HCT116 (cell line): ENCODE results near the gene SLC9A6. TPM values are rescaled to one million over a fixed set of nuclear protein-coding genes. Genes with fewer than 3 reads are reported as not detected.

Experiments used
- ATAC-seq: fragments of 200-7000 bp; cut with Tn5 transposase; 2 replicates; pipeline ENCODE4 v1.9.1; 2020; ENCODE audit warnings: mild to moderate bottlenecking, moderate library complexity
- BruUV-seq: library from RNA; stranded (reverse); fragments of 400-500 nt; replicated peaks from 2 replicates; lab custom pipeline; 2021; lab: Mats Ljungman, UMichigan
- CTCF ChIA-PET: fragments of 300-600 bp; sonication (Branson Sonifier 250); formaldehyde crosslinking; loops from one replicate; lab custom pipeline; 2021; ENCODE audit warnings: antibody characterized with exemption; lab: Charles Lee
- POLR2A ChIA-PET: fragments of 300-600, 350-600 bp; sonication (Branson Sonifier 250); formaldehyde crosslinking; loops from one replicate; lab custom pipeline; 2021; ENCODE audit warnings: antibody characterized with exemption; lab: Charles Lee
- RAD21 ChIA-PET, 2 experiments: fragments of 300-600 bp; sonication (Branson Sonifier 250); formaldehyde crosslinking; loops; one replicate each; lab custom pipeline; 2023; ENCODE audit warnings: low total read pairs in 2 of 2; ENCODE audit not compliant: uncharacterized antibody in 2 of 2, unreplicated experiment in 2 of 2, low non-redundant PET in 1 of 2; lab: Charles Lee
- DNase-seq: peaks from one replicate; pipeline ENCODE4 v3.0.0-alpha.2; 2010; ENCODE audit warnings: low read depth, low spot score
- H2AFZ ChIP-seq: fragments of 200-600 bp; shearing (Covaris generic), sonication (generic); 2 replicates; pipeline ENCODE4 v1.6.1; 2017; ENCODE audit warnings: low read depth, mixed run types, mixed read lengths, antibody characterized with exemption, low read length; ENCODE audit not compliant: poor library complexity, severe bottlenecking
- H3K27ac ChIP-seq: 2 replicates; pipeline ENCODE4 v1.5.1; 2012; ENCODE audit warnings: low read depth, low read length
- H3K27me3 ChIP-seq: fragments of 200-600 bp; sonication (generic); 2 replicates; pipeline ENCODE4 v1.6.1; 2016; ENCODE audit warnings: mixed run types, low read length, mixed read lengths; ENCODE audit not compliant: insufficient read depth
- H3K36me3 ChIP-seq, 2 experiments: fragments of 200-500 bp in 1 of 2; fragments of 200-600 bp in 1 of 2; sonication (Bioruptor generic) in 1 of 2; sonication (generic) in 1 of 2; 2 replicates each; pipeline versions ENCODE4 v1.5.1 to v1.6.1; 2014 to 2016; ENCODE audit warnings: low read length in 2 of 2, inconsistent platforms in 1 of 2, mixed read lengths in 1 of 2, mixed run types in 1 of 2; ENCODE audit not compliant: insufficient read depth in 2 of 2, control insufficient read depth in 1 of 2
- H3K4me1 ChIP-seq, 2 experiments: fragments of 200-600 bp in 1 of 2; sonication (generic) in 1 of 2; 2 replicates each; pipeline versions ENCODE4 v1.5.1 to v1.6.1; 2012 to 2017; ENCODE audit warnings: low read length in 2 of 2, inconsistent platforms in 1 of 2, mild to moderate bottlenecking in 1 of 2, mixed read lengths in 1 of 2, mixed run types in 1 of 2, moderate library complexity in 1 of 2; ENCODE audit not compliant: insufficient read depth in 2 of 2, control insufficient read depth in 1 of 2
- H3K4me2 ChIP-seq: fragments of 200-600 bp; sonication (generic); 2 replicates; pipeline ENCODE4 v1.6.1; 2017; ENCODE audit warnings: mixed run types, low read length, mixed read lengths
- H3K4me3 ChIP-seq, 2 experiments: fragments of 200-600 bp in 1 of 2; sonication (generic) in 1 of 2; replicated peaks in 1 of 2; 2 replicates each; pipeline ENCODE4 v1.5.1; 2011 to 2016; ENCODE audit warnings: low read length in 2 of 2, control low read depth in 1 of 2, low read depth in 1 of 2, mild to moderate bottlenecking in 1 of 2, mixed read lengths in 1 of 2, mixed run types in 1 of 2
- H3K79me2 ChIP-seq: fragments of 200-600 bp; sonication (generic); 2 replicates; pipeline ENCODE4 v1.6.1; 2017; ENCODE audit warnings: mild to moderate bottlenecking, mixed run types, low read length, moderate library complexity, mixed read lengths; ENCODE audit not compliant: insufficient read depth
- H3K9ac ChIP-seq: fragments of 200-600 bp; sonication (generic); 2 replicates; pipeline ENCODE4 v1.6.1; 2016; ENCODE audit warnings: low read length, mixed read lengths
- H3K9me2 ChIP-seq: fragments of 200-600 bp; sonication (generic), shearing (Covaris generic); 2 replicates; pipeline ENCODE4 v1.6.1; 2017; ENCODE audit warnings: mixed run types, mild to moderate bottlenecking, moderate library complexity; ENCODE audit not compliant: insufficient read depth
- H3K9me3 ChIP-seq, 2 experiments: fragments of 200-500 bp in 1 of 2; fragments of 200-600 bp in 1 of 2; sonication (Bioruptor generic) in 1 of 2; sonication (generic) in 1 of 2; 2 replicates each; pipeline ENCODE4 v1.6.1; 2014 to 2017; ENCODE audit warnings: low read length in 2 of 2, mixed read lengths in 2 of 2, inconsistent platforms in 1 of 2, low read depth in 1 of 2, mild to moderate bottlenecking in 1 of 2, mixed run types in 1 of 2, moderate library complexity in 1 of 2; ENCODE audit not compliant: control insufficient read depth in 1 of 2, insufficient read depth in 1 of 2
- H4K20me1 ChIP-seq: fragments of 200-600 bp; sonication (generic), shearing (Covaris generic); 2 replicates; pipeline ENCODE4 v1.6.1; 2017; ENCODE audit warnings: mixed run types, mild to moderate bottlenecking, moderate library complexity; ENCODE audit not compliant: insufficient read depth
- ATF3 ChIP-seq: IDR thresholded peaks from 2 replicates; pipeline ENCODE4 v1.6.1; 2012
- EZH2 ChIP-seq: fragments of 200-600 bp; sonication (generic); IDR thresholded peaks from 2 replicates; pipeline ENCODE4 v1.6.1; 2017; ENCODE audit warnings: antibody characterized with exemption, mixed run types
- EZH2phosphoT487 ChIP-seq: fragments of 200-600 bp; IDR thresholded peaks from 2 replicates; pipeline ENCODE4 v1.6.1; 2018; ENCODE audit warnings: antibody characterized with exemption, borderline replicate concordance
- FOSL1 ChIP-seq: IDR thresholded peaks from 2 replicates; pipeline ENCODE4 v1.6.1; 2012; ENCODE audit warnings: low read depth
- POLR2AphosphoS5 ChIP-seq: IDR thresholded peaks from 2 replicates; pipeline ENCODE4 v1.6.1; 2011; ENCODE audit warnings: mild to moderate bottlenecking, low read depth, low read length, moderate library complexity
- RAD21 ChIP-seq: IDR thresholded peaks from 2 replicates; pipeline ENCODE4 v1.6.1; 2012; ENCODE audit warnings: low read depth, mild to moderate bottlenecking
- SRF ChIP-seq: IDR thresholded peaks from 2 replicates; pipeline ENCODE4 v1.6.1; 2012; ENCODE audit warnings: low read depth
- ZNF274 ChIP-seq: fragments of 200-500 bp; sonication (Bioruptor generic); IDR thresholded peaks from 2 replicates; pipeline ENCODE4 v1.6.1; 2014; ENCODE audit warnings: mild to moderate bottlenecking, low read depth, low read length, inconsistent platforms
- intact Hi-C: fragments of 100-400 bp; cut with micrococcal nuclease; formaldehyde crosslinking; loops from 2 replicates; pipeline ENCODE4 v1.10.0; 2022
- total RNA-seq: library from RNA; stranded (reverse); gene quantifications from one replicate; pipeline ENCODE4 v1.2.1, GENCODE V29; 2021; ENCODE audit not compliant: unreplicated experiment
- TF ChIP-seq, protein P1 (sequence below), 3 experiments: fragments of 200-600 bp in 1 of 3; sonication (generic) in 1 of 3; IDR thresholded peaks in 2 of 3; conservative IDR thresholded peaks in 1 of 3; 2 replicates each; pipeline ENCODE4 v1.5.1; 2012 to 2017; ENCODE audit warnings: low read depth in 2 of 3, low read length in 2 of 3, antibody characterized with exemption in 1 of 3, borderline replicate concordance in 1 of 3, control low read depth in 1 of 3, mild to moderate bottlenecking in 1 of 3, mixed read lengths in 1 of 3, mixed run types in 1 of 3, moderate library complexity in 1 of 3; ENCODE audit not compliant: insufficient read depth in 1 of 3
- TF ChIP-seq, protein P2 (sequence below): IDR thresholded peaks from 2 replicates; pipeline ENCODE4 v1.6.1; 2012; ENCODE audit warnings: low read depth

The SLC9A6 gene
- total RNA-seq, 1 experiment from 2014 or later: 10.8 TPM

- ATAC-seq (no peak), DNase-seq (no peak)
- Histone ChIP-seq H3K4me1 (no peaks in the 10 kb centered on the region), H3K9me2 (no peaks in the 10 kb centered on the region), H2AFZ (no peak overlapping the region), H3K36me3 (no peaks in the 10 kb centered on the region), H3K79me2 (no peaks in the 10 kb centered on the region), H3K9ac (no peak overlapping the region), H3K4me3 (no peak overlapping the region), H3K9me3 (no peaks in the 10 kb centered on the region), H3K4me2 (no peak overlapping the region), H3K27me3 (no peaks in the 10 kb centered on the region), H4K20me1 (no peaks in the 10 kb centered on the region), H3K27ac (no peak overlapping the region)
- ChIA-PET RAD21 (no interaction called here), POLR2A (no interaction called here), CTCF (no interaction called here)
- TF ChIP-seq, protein P1, sequence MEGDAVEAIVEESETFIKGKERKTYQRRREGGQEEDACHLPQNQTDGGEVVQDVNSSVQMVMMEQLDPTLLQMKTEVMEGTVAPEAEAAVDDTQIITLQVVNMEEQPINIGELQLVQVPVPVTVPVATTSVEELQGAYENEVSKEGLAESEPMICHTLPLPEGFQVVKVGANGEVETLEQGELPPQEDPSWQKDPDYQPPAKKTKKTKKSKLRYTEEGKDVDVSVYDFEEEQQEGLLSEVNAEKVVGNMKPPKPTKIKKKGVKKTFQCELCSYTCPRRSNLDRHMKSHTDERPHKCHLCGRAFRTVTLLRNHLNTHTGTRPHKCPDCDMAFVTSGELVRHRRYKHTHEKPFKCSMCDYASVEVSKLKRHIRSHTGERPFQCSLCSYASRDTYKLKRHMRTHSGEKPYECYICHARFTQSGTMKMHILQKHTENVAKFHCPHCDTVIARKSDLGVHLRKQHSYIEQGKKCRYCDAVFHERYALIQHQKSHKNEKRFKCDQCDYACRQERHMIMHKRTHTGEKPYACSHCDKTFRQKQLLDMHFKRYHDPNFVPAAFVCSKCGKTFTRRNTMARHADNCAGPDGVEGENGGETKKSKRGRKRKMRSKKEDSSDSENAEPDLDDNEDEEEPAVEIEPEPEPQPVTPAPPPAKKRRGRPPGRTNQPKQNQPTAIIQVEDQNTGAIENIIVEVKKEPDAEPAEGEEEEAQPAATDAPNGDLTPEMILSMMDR (IDR thresholded peaks at IDR 0.05 in 2 of 3, conservative IDR thresholded peaks at IDR 0.05 in 1 of 3; ENCODE audit: borderline replicate concordance in 1 of 3, insufficient read depth in 1 of 3, low read depth in 2 of 3, low read length in 2 of 3): no peak
- no peak for TF ChIP-seq EZH2
- no peak for TF ChIP-seq ZNF274
- TF ChIP-seq ATF3: no peak
- TF ChIP-seq, protein P2, sequence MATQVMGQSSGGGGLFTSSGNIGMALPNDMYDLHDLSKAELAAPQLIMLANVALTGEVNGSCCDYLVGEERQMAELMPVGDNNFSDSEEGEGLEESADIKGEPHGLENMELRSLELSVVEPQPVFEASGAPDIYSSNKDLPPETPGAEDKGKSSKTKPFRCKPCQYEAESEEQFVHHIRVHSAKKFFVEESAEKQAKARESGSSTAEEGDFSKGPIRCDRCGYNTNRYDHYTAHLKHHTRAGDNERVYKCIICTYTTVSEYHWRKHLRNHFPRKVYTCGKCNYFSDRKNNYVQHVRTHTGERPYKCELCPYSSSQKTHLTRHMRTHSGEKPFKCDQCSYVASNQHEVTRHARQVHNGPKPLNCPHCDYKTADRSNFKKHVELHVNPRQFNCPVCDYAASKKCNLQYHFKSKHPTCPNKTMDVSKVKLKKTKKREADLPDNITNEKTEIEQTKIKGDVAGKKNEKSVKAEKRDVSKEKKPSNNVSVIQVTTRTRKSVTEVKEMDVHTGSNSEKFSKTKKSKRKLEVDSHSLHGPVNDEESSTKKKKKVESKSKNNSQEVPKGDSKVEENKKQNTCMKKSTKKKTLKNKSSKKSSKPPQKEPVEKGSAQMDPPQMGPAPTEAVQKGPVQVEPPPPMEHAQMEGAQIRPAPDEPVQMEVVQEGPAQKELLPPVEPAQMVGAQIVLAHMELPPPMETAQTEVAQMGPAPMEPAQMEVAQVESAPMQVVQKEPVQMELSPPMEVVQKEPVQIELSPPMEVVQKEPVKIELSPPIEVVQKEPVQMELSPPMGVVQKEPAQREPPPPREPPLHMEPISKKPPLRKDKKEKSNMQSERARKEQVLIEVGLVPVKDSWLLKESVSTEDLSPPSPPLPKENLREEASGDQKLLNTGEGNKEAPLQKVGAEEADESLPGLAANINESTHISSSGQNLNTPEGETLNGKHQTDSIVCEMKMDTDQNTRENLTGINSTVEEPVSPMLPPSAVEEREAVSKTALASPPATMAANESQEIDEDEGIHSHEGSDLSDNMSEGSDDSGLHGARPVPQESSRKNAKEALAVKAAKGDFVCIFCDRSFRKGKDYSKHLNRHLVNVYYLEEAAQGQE: no peak
- no peak for TF ChIP-seq SRF
- no peak for TF ChIP-seq EZH2phosphoT487
- TF ChIP-seq RAD21: no peak
- TF ChIP-seq POLR2AphosphoS5: no peak
- no peak for TF ChIP-seq FOSL1
- no TSS peak for BruUV-seq
- intact Hi-C loops: no loop called here
Measured at GRCh38 chrX:136067966-136068365, 82.7 kb downstream of the SLC9A6 start.
